MM.1S (cell line): ENCODE results near the gene BPIFA3.

ENCODE experiments used
- DNase-seq: peaks from one replicate; pipeline ENCODE4 v3.0.0-alpha.2; 2015
- H2AFZ ChIP-seq: fragments of 300-600 bp; sonication (generic); 2 replicates; pipeline ENCODE4 v1.6.0; 2016; ENCODE audit warnings: antibody characterized with exemption, low read length
- H3F3A ChIP-seq: fragments of 300-600 bp; sonication (generic); 2 replicates; pipeline ENCODE4 v1.6.1; 2016; ENCODE audit warnings: mild to moderate bottlenecking, antibody characterized with exemption, low read length, moderate library complexity, mixed read lengths; ENCODE audit not compliant: insufficient read depth
- H3K27ac ChIP-seq: fragments of 300-600 bp; sonication (generic); 2 replicates; pipeline ENCODE4 v1.5.1; 2016; ENCODE audit warnings: mild to moderate bottlenecking, low read length
- H3K27me3 ChIP-seq: fragments of 300-600 bp; sonication (generic); replicated peaks from 2 replicates; pipeline ENCODE4 v1.6.0; 2016; ENCODE audit warnings: low read length; ENCODE audit not compliant: insufficient read depth
- H3K36me3 ChIP-seq: fragments of 300-600 bp; sonication (generic); replicated peaks from 2 replicates; pipeline ENCODE4 v1.6.1; 2016; ENCODE audit warnings: mild to moderate bottlenecking, low read length, mixed read lengths; ENCODE audit not compliant: insufficient read depth
- H3K4me1 ChIP-seq: fragments of 300-600 bp; sonication (generic); 2 replicates; pipeline ENCODE4 v1.6.1; 2016; ENCODE audit warnings: low read length, mixed read lengths
- H3K4me2 ChIP-seq: fragments of 300-600 bp; sonication (generic); 2 replicates; pipeline ENCODE4 v1.6.0; 2016; ENCODE audit warnings: low read depth, low read length
- H3K4me3 ChIP-seq: fragments of 300-600 bp; sonication (generic); 2 replicates; pipeline ENCODE4 v1.5.1; 2016; ENCODE audit warnings: low read length, mixed read lengths
- H3K79me2 ChIP-seq: fragments of 300-600 bp; sonication (generic); 2 replicates; pipeline ENCODE4 v1.6.1; 2016; ENCODE audit warnings: mixed run types, low read length, mixed read lengths
- H3K9ac ChIP-seq: fragments of 300-600 bp; sonication (generic); 2 replicates; pipeline ENCODE4 v1.6.1; 2016; ENCODE audit warnings: low read length, mixed read lengths
- H3K9me2 ChIP-seq: fragments of 300-600 bp; sonication (generic); replicated peaks from 2 replicates; pipeline ENCODE4 v1.6.1; 2016; ENCODE audit warnings: mild to moderate bottlenecking, low read length, mixed read lengths; ENCODE audit not compliant: insufficient read depth
- H3K9me3 ChIP-seq: fragments of 300-600 bp; sonication (generic); replicated peaks from 2 replicates; pipeline ENCODE4 v1.6.1; 2016; ENCODE audit warnings: mild to moderate bottlenecking, low read length, mixed read lengths; ENCODE audit not compliant: insufficient read depth
- H4K20me1 ChIP-seq: fragments of 300-600 bp; sonication (generic); 2 replicates; pipeline ENCODE4 v1.6.1; 2016; ENCODE audit warnings: mild to moderate bottlenecking, low read length, moderate library complexity, mixed read lengths; ENCODE audit not compliant: insufficient read depth
- CTCF ChIP-seq: fragments of 300-600 bp; sonication (generic); IDR thresholded peaks from 2 replicates; pipeline ENCODE4 v1.5.1; 2016; ENCODE audit warnings: antibody characterized with exemption, low read length, mixed read lengths
- EZH2 ChIP-seq: fragments of 300-600 bp; sonication (generic); optimal IDR thresholded peaks from 2 replicates; pipeline ENCODE3; 2017; ENCODE audit warnings: low read depth, mild to moderate bottlenecking, antibody characterized with exemption, low read length, mixed read lengths
- EZH2phosphoT487 ChIP-seq: fragments of 300-600 bp; sonication (generic); IDR thresholded peaks from 2 replicates; pipeline ENCODE4 v1.6.1; 2018; ENCODE audit warnings: antibody characterized with exemption, low read length

BPIFA3 gene

DNA sequence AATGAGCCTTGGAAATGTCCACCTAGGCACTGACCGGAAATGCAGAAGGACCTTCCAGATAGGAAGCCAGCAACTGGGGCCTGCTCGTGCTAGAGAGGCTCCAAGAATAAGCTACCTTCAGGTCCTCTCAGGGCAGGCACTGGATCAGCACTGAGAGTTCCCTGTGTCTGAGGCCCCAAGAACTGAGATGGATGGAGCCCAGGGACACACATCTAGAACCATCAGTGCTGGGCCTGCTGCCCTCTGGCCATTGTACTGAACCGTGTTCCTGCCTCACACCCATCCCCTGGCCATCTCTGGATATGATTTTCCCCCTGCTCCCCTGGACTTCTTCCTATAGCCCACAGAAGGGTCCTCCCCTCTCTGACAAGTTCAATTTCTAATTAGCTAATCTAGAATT, 28.9 kb downstream of the BPIFA3 start:
- Histone ChIP-seq H3K9ac (no peak overlapping the region), H3F3A (no peaks in the 10 kb centered on the region), H4K20me1 (no peaks in the 10 kb centered on the region), H3K27ac (no peak overlapping the region), H3K27me3 (no peaks in the 10 kb centered on the region; the same call in 1 of the 2 replicates), H3K9me2 (no peaks in the 10 kb centered on the region), H3K4me1 (no peaks in the 10 kb centered on the region), H2AFZ (no peak overlapping the region), H3K9me3 (no peaks in the 10 kb centered on the region), H3K36me3 (no peaks in the 10 kb centered on the region), H3K79me2 (no peaks in the 10 kb centered on the region), H3K4me3 (no peak overlapping the region), H3K4me2 (no peak overlapping the region)
- no peak for DNase-seq
- TF ChIP-seq CTCF (no peak), EZH2 (no peak), EZH2phosphoT487 (no peak)

DNA sequence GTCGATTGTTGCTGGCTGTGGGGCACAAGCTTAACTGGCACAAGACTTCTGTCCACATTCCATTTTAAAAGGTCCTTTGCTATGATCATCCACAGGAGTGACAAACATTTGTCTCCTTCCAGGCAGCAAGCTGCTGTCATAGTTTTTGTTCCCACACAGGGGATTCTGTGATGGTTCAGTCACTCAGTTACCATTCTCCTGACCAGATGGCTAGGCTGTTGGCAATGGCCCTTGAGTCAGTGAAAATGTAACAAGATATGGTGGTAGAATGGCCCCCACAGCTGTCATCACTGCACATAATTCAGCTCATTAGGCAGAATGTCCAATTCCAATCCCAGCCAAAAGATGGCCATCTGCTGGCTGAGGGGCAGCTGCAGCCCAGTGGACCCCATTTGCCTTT, 32.3 kb downstream of the BPIFA3 start:
- Histone ChIP-seq H3K9ac (no peak overlapping the region), H2AFZ (no peak overlapping the region), H3K36me3 (no peaks in the 10 kb centered on the region), H3K27me3 (no peaks in the 10 kb centered on the region; the same call in 1 of the 2 replicates), H4K20me1 (no peaks in the 10 kb centered on the region), H3K27ac (no peak overlapping the region), H3K4me1 (no peaks in the 10 kb centered on the region), H3K9me2 (no peaks in the 10 kb centered on the region), H3K4me3 (no peak overlapping the region), H3K4me2 (no peak overlapping the region), H3K79me2 (no peaks in the 10 kb centered on the region), H3K9me3 (no peaks in the 10 kb centered on the region), H3F3A (no peaks in the 10 kb centered on the region)
- TF ChIP-seq EZH2 (no peak), CTCF (no peak), EZH2phosphoT487 (no peak)
- no peak for DNase-seq

- Histone ChIP-seq H3K9me3 (no peaks in the 10 kb centered on the region), H3K79me2 (no peaks in the 10 kb centered on the region), H3K27me3 (no peaks in the 10 kb centered on the region; the same call in 1 of the 2 replicates), H3K4me3 (no peak overlapping the region), H2AFZ (no peak overlapping the region), H3K9ac (no peak overlapping the region), H3K4me1 (no peaks in the 10 kb centered on the region), H4K20me1 (no peaks in the 10 kb centered on the region), H3K9me2 (no peaks in the 10 kb centered on the region), H3K4me2 (no peak overlapping the region), H3K27ac (no peak overlapping the region), H3K36me3 (no peaks in the 10 kb centered on the region), H3F3A (no peaks in the 10 kb centered on the region)
- DNase-seq = no peak
- TF ChIP-seq EZH2phosphoT487 = no peak
- TF ChIP-seq CTCF = no peak
- TF ChIP-seq EZH2 = no peak
Measured at GRCh38 chr20:33250666-33251065, 33.5 kb downstream of the BPIFA3 start.
